GM19324 (cell line): ENCODE measurements around the gene MTHFD1.

Experiments used
- ATAC-seq: cut with Tn5 transposase; IDR thresholded peaks from one replicate; pipeline ENCODE4 v1.9.1; 2021; ENCODE audit warnings: mild to moderate bottlenecking, moderate library complexity; ENCODE audit not compliant: unreplicated experiment, low FRiP score

The MTHFD1 gene

GRCh38 chr14:64444984-64445845 is 57.1 kb downstream of the MTHFD1 start:
- ATAC-seq = peak; percentile 90

GRCh38 chr14:64447876-64448670 is 59.9 kb downstream of the MTHFD1 start:
- ATAC-seq = no peak

GRCh38 chr14:64450255-64450654 is 62.1 kb downstream of the MTHFD1 start:
- ATAC-seq = no peak

GRCh38 chr14:64454671-64455070 is 66.5 kb downstream of the MTHFD1 start:
- no peak for ATAC-seq

- no peak for ATAC-seq
Observed at GRCh38 chr14:64459405-64460136, 71.4 kb downstream of the MTHFD1 start.

GRCh38 chr14:64461221-64461620 is 73.1 kb downstream of the MTHFD1 start:
- no peak for ATAC-seq

- ATAC-seq = no peak
Observed at GRCh38 chr14:64463195-64463594, 75.0 kb downstream of the MTHFD1 start.

GRCh38 chr14:64463873-64464272 is 75.7 kb downstream of the MTHFD1 start:
- ATAC-seq = no peak

- ATAC-seq = peak; percentile 8
Observed at GRCh38 chr14:64464651-64465050, 76.5 kb downstream of the MTHFD1 start.

GRCh38 chr14:64465191-64465822 is 77.2 kb downstream of the MTHFD1 start, which contains the start of gene AKAP5:
AKAP5 (plus strand) TSS chr14:64465499; CDS start chr14:64468395, 2,896 bp downstream.
- ATAC-seq = peak; percentile 64

- no peak for ATAC-seq
Observed at GRCh38 chr14:64465831-64466554, 77.8 kb downstream of the MTHFD1 start.

- ATAC-seq = no peak
Observed at GRCh38 chr14:64467101-64467500, 78.9 kb downstream of the MTHFD1 start.

- ATAC-seq = no peak
Observed at GRCh38 chr14:64467566-64467965, 79.4 kb downstream of the MTHFD1 start.

GRCh38 chr14:64468451-64468850 is 80.3 kb downstream of the MTHFD1 start:
- no peak for ATAC-seq

GRCh38 chr14:64474041-64474440 is 85.9 kb downstream of the MTHFD1 start:
- no peak for ATAC-seq

GRCh38 chr14:64474698-64475097 is 86.5 kb downstream of the MTHFD1 start:
- ATAC-seq = no peak

- no peak for ATAC-seq
Observed at GRCh38 chr14:64475585-64476273, 87.6 kb downstream of the MTHFD1 start.

- ATAC-seq = no peak
Observed at GRCh38 chr14:64476438-64476837, 88.3 kb downstream of the MTHFD1 start.

- no peak for ATAC-seq
Observed at GRCh38 chr14:64478634-64479250, 90.6 kb downstream of the MTHFD1 start.
